Peyer's patch (tissue), 4 donors: ENCODE measurements around the gene APRT.

ENCODE experiments used
- CTCF ChIP-seq, 6 experiments: fragments of 450-650 bp in 4 of 6; fragments of 200-600 bp in 2 of 6; sonication (generic) in 1 of 6; IDR thresholded peaks; one replicate each; pipeline ENCODE4 v1.5.1; 2017 to 2019; ENCODE audit warnings: antibody characterized with exemption in 6 of 6, mild to moderate bottlenecking in 3 of 6, moderate library complexity in 1 of 6
- POLR2A ChIP-seq, 2 donors: fragments of 450-650 bp; IDR thresholded peaks; one replicate each; pipeline ENCODE4 v1.5.1; 2017; ENCODE audit warnings: antibody characterized with exemption in 2 of 2, mild to moderate bottlenecking in 2 of 2, moderate library complexity in 2 of 2

- TF ChIP-seq CTCF (IDR thresholded peaks at IDR 0.05), result no peak
- TF ChIP-seq POLR2A (IDR thresholded peaks at IDR 0.05), result no peak
These were observed 26.9 kb downstream of the APRT start for GRCh38 chr16:88784856-88785105.
